Activated T-helper 9 cell treated with anti-CD3 and anti-CD28 coated beads, Interleukin-2, amount 50 U/mL, for 16 hours (primary cell): ENCODE measurements around the gene SIGLEC5.
"Not testable (repeated sequence)": the region's sequence is repeated elsewhere in the genome, so short reads cannot be mapped to it uniquely, and the experiment has no call there.

Experiments
- DNase-seq: peaks from one replicate; pipeline ENCODE4 v3.0.0-alpha.2; 2020; ENCODE audit warnings: low read depth

Gene SIGLEC5, protein sequence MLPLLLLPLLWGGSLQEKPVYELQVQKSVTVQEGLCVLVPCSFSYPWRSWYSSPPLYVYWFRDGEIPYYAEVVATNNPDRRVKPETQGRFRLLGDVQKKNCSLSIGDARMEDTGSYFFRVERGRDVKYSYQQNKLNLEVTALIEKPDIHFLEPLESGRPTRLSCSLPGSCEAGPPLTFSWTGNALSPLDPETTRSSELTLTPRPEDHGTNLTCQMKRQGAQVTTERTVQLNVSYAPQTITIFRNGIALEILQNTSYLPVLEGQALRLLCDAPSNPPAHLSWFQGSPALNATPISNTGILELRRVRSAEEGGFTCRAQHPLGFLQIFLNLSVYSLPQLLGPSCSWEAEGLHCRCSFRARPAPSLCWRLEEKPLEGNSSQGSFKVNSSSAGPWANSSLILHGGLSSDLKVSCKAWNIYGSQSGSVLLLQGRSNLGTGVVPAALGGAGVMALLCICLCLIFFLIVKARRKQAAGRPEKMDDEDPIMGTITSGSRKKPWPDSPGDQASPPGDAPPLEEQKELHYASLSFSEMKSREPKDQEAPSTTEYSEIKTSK

DNA sequence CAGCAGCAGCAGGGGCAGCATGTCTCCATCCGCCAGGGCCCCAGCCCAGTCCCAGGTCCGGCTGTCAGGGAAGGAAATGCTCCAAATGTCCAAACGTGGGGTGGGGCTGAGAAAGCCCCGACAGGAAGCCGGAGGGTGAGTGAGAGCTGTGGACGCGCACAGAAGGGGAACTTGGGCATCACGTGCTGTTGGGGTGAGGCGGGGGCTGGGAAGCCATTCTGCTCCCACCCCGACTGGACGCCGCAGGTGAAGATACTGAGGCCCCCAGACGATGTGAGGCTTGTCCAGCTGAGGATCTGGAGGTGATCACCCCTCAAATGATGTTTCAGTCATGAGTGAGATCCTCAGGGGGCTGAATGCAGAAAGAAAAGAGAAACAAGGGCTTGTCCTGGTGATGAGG, at the start of gene SIGLEC5:
Gene SIGLEC5, minus strand, starts transcription at position 87 of the 400 bp plus-strand sequence. Its CDS starts 66 bp downstream, at position 21.
- not testable (repeated sequence) for DNase-seq

DNA sequence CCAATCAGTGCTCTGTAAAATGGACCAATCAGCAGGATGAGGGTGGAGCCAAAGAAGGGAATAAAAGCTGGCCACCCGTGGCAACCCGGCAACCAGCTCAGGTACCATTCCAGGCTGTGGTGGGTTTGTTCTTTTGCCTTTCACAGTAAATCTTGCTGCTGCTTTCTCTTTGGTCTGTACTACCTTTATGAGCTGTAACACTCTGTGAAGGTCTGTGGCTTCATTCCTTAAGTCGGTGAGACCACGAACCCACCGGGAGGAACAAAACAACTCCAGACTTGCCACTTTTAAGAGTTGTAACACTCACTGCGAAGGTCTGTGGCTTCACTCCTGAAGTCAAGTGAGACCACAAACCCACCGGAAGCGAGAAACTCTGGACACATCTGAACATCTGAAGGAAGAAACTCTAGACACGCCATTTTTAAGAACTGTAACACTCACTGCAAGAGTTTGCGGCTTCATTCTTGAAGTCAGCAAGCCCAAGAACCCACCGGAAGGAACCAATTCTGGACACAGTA, 46.4 kb upstream of the SIGLEC5 start:
- no peak for DNase-seq

DNA sequence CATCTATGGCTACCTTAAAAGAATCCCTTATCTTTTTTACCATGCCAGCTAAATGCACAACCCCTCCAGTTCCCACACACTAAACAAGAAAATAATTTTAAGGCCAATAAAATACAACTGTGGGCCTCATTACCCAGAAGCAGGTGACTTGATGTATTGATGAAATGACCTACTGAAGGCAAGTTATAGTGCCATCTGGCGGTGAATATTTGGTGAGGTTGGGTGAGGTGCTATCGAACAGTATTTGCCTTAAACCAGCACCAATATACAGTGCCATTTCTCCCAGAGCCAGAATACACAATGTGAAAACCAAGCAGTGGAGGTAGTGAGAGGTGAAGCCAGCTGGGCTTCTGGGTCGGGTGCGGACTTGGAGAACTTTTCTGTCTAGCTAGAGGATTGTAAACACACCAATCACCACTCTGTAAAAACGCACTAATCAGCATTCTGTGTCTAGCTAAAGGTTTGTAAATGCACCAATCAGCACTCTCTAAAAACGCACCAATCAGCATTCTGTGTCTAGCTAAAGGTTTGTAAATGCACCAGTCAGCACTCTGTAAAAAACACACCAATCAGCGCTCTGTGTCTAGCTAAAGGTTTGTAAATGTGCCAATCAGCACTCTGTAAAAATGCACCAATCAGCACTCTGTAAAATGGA, 45.8 kb upstream of the SIGLEC5 start:
- not testable (repeated sequence) for DNase-seq

DNA sequence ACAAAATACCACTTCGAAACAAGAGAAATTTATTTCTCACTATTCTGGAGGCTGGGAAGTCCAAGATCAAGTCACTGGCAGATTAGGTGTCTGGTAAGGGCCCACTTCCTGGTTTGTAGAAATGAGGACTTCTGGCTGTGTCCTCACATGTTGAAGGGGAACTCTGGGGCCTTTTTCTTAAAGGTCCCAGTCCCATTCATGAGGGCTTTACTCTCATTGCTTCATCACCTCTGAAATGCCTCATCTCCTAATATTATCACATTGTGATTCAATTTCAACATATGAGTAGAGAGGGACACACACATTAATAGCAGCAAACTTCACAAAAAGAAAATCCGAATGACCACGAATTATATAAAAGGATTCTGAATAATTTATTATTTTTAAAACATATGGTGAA, 38.0 kb upstream of the SIGLEC5 start:
- DNase-seq: no peak

DNA sequence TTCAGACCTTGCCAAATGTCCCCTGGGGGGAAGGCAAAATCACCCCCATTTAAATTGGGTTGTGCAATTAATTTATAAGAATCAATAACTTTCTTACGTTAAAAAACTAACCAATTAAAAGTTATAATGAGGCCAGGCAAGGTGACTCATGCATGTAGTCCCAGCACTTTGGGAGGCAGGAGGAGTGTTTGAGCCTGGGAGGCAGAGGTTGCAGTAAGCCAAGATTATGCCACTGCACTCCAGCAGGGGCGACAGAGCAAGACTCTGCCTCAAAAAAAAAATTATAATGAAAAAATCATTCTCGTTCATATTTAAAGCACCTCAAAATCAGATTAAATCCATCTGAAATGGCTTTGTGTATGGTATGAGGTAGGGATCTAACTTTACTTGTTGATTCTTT, 34.8 kb upstream of the SIGLEC5 start:
- no peak for DNase-seq

DNA sequence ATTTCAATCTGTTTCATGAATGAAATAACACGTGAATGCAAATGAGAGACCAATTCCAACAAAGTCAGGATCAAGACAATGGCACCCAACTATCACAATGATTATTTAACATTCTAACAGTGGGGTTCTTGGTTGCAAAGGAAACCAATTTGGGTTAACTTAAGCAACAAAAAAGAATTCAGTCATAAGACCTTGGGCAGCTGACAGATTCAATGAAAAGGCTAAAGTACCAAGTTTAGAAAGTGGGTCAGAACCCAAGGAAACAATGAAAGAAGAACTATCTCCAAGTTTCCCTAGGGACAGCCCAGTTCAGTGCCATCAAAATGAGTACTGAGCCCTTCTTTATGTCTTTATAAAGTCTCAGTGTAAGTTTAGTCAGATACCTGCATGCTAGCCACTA, 33.9 kb upstream of the SIGLEC5 start:
- DNase-seq: no peak

DNA sequence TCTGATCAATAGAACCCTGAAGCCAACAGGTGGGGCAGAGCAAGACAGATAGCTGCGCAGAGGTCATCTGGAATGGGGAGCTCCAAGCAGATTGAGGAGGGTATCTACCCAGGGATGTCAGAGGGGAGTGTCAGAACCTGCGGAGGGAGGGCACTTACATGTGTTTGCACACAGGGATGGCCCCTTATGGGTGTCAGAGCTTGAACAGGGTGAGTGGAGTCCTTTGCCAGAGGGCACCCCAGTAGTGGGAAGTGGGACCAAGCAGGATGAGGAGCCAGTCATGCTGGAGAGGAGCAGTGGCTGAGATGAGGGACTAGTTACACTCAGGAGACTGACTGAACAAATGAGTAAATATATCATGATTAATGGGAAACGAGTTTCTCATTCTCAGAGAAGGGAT, 33.4 kb upstream of the SIGLEC5 start:
- DNase-seq: no peak

DNA sequence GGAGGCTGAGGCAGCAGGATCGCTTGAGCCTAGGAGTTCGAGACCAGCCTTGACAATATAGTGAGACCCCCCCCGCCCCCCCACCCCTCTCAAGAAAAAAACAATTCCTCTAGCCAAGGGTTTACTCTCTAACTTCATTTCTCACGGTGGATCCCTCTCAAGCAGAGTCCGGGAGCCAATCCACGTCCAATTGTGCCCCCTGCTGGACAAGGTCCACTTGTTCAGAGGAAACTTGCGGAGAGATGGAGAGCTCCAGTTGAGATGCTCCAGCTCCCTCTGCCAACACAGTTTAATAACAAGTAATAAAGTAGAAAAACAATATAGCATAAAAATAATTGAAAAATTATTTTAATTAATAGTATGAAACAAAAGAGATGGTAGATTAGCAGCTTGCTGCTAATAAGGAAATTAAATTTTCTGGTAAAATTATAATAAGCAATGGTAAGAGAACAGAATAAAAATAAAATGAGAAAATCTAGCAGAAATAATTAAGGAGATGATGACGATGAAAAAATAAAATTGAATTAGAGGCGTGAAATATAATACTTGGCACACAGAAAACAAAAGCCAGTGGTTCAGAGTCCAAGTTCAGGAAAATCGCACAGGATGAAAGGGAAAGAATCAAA, 30.9 kb upstream of the SIGLEC5 start:
- peak; percentile 11 for DNase-seq

DNA sequence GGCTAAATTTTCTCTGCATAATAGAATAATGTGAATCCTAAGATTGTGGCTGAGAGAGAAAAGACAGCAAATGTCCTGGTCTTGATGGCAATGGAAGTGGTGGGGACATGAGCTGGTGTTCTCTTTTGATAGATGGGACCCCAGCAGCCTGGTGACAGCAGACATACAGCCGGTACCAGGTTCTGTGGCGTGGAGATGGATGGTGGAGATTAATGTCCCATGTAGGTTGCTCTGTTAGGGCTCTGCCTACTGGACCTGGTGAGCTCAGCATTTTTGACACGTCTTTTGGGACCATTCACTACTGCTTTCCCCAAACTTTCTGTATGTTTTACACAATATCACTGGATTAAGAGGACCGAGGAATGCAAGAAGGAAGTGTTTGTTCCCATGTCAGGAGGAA, 24.6 kb upstream of the SIGLEC5 start:
- DNase-seq: no peak

DNA sequence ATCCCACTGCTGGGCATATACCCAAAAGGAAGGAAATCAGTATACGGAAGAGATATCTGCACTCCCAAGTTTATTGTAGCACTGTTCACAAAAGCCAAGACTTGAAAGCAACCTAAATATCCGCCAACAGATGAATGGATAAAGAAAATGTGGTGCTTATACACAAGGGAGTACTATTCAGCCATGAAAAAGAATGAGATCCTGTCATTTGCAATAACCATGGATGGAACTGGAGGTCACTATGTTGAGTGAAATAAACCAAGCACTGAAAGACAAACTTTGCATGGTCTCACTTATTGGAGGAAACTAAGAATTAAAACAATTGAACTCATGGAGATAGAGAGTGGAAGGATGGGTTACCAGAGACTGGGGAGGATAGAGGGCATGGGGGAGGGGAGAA, 23.0 kb upstream of the SIGLEC5 start:
- no peak for DNase-seq

DNA sequence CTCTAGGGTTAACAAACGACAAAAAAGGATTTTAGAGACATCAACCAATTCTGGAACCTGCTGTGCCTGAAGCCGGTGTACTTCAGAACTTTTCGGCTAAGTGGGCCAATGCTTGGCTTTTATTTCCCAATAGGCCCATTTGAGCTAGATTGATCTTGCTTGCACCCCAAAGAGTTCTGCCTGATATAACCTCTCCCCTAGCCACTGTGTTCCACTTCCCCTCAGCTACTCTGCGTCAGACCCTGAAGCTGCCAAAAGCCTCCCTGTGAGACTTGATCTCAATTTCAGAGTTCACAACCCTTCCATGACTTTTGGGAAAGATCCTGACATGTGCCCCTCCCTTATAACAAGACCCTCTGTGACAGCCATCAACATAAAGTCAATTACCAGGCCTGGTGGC, 22.1 kb upstream of the SIGLEC5 start:
- DNase-seq: no peak

DNA sequence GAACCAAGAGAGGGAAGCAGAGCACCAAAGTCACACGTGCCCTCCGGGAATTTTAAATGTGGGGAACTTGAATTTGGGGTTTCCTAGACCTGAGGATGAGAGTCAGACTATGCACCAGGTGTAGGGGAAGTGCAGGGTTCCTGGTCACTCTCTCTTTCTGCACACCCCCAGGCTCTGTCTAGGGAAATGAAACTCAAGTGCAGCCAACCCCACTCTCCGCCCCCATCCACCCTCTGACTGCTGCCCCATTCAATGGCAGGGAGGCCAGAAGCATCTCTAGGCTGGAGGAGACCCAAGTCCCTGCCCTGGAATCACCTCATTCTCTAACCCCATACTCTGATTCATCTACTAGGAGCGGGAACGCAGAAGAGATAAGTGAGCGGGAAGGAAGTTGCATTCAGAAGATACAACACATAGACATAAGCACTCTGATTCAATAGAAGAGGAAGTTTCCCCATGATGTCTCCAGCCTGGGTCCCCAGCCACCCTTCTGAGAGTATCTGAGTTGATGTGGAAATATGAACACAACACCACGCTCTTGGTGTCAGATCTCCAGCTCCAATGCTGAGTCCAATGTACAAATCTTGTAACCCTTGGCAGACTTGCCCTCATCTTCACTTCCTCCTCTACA, 21.1 kb upstream of the SIGLEC5 start:
- no peak for DNase-seq

DNA sequence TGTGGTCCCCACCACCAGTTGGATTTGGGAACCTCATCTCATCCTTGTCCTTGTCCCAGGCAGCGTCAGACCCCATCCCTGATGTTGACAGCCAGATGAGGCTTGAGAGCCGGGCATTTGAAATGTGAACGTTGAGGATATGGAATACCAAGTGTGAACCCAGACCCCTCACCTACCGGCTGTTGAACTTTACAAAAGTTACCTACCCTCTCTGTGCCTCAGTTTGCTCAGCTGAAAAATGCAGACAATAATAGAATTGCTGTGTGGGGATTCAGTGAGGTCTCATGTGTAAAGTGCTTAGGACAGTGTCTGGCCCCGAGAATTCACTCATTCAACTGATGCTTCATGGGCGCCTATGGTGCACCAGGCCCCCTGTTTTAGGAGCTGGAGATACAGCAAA, 17.1 kb upstream of the SIGLEC5 start:
- DNase-seq: no peak

DNA sequence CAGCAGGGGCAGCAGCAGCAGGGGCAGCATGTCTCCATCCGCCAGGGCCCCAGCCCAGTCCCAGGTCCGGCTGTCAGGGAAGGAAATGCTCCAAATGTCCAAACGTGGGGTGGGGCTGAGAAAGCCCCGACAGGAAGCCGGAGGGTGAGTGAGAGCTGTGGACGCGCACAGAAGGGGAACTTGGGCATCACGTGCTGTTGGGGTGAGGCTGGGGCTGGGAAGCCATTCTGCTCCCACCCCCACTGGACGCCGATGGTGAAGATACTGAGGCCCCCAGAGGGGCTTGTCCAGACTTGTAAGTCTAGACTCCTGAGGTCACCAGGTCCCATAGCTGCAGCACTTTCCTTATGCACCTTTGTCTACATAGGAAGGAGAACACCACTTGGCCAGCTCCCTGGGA, 16.5 kb upstream of the SIGLEC5 start, which contains the start of gene SIGLEC14:
Gene SIGLEC14, minus strand, starts transcription at position 96 of the 400 bp plus-strand sequence. Its CDS starts 66 bp downstream, at position 30.
- DNase-seq: not testable (repeated sequence)

DNA sequence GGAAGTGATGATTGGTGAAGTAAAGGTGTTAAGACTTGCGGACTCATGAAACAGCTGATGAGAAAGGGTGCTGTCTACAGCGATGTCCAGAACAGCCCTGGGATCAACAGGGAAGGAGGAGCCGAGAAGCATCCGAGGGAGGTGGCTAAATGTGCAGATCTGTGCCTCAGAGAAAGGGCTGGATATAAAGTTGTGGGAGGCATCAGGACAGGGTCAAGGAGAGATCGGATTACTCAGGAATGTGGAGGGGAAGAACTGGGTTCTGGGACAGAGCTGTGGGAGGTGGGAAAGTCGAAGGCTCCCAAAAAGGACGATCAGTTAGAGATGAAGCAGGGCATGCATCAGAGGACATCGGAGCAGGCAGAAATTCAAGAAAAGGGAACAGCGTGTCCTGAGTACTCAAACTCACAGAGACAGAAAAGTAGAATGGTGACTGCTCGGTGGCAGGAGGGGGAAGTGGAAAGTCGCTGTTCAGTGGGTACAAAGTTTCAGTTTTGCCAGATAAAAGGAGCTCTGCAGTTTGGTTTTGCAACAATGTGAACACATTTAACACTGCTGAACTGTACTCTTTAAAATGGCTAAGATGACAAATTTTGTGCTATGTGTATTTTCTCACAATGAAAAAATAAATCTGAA, 14.6 kb upstream of the SIGLEC5 start:
- no peak for DNase-seq

DNA sequence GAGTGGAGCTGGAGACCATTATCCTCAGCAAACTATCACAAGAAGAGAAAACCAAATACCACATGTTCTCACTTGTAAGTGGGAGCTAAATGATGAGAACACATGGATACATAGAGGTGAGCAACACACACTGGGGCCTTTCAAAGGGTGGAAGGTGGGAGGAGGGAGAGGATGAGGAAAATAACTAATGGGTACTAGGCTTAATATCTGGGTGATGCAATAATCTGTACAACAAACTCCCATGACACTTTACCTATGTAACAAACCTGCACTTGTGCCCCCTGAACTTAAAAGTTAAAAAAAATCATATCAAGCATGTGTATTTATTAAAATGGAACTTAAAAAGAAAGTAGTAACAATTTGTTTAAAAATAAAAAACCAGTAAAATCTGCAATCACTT, 11.4 kb upstream of the SIGLEC5 start:
- DNase-seq: no peak

DNA sequence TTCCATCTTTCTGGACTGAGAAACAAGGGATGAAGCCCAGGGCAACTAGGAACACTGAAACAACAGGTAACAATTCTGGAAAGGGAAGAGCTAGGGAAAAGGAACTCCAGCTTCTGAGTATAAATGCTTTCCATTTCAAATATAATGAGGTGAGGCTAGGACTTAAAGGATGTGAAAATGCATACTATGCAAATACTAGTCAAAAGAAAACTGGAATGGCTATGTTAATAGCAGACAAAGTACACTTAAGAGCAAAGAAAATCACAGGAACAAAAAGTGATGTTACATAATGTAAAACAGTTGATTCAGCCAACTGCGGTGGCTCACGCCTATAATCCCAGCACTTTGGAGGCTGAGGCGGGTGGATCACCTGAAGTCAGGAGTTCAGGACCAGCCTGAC, 10.2 kb upstream of the SIGLEC5 start:
- DNase-seq: no peak

DNA sequence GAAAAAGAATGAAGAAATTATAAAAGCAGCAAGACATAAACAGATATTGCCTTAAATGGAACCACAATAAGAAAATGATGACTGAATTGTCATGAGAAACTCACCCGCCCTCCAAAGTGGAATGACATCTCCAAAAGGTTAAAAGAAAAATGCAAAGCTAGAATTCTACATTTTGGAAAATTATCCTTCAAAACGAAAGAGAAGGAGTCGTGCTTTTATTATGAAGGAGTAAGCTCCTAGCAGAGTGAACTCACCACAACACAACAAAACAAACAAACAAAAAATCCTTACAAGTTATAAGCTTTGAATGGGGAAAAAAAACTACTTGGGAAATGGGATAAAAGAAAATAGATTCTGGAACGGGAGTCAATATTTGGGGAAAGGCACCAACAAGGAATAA, 9.7 kb upstream of the SIGLEC5 start:
- DNase-seq: no peak

DNA sequence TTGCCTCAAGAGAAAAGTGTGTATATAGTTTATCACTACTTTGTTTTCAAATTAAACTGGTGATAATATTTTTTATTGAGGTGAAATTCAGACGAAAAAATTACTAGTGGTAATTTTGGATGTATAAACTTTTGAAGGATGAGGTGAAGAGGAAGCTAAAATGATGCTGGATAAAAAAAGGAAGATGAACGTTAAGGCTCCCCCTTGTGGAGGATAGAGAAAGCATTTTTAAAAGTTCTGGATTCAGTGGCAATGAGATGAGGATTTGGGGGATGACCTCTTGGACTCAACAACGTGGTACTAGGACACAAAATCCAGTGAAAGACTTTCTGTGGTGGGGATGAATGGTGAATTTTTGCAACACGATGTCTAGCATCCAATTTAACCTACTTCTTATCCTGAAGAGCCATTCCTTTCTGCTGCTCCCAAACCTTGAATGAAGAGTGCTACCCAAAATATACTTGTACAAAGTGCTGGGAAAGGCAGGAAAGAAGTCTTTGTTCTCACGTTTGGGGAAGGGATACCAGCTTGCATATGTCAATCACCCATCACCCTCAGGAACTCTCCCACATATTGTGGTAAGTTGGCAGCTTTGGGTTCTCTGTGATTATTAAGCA, 7.3 kb upstream of the SIGLEC5 start:
- no peak for DNase-seq

DNA sequence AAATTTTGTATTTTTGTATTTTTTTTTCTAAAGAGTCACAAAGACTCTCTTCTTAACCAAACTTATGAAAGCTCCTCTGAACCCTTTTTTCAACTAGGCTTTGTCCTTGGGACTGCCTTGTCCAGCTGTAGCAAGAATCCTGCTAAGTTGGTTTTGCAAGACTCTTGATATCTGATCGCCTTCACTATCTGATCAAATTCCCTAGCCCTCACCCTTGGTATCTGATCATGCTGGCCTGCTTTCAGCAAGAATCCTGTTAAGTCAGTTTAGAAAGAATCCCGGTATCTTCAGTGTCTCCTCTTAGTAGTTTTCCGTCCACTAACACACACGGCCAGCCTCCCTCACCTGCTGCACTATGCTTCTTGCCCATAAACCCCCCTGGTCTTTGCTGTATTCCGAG, 1.9 kb upstream of the SIGLEC5 start:
- DNase-seq: no peak
